OCI-LY3 (cell line): ENCODE measurements around the gene CD84.

Source experiments
- H2AFZ ChIP-seq: fragments of 200-600, 300-600 bp; shearing (Covaris generic); 2 replicates; pipeline ENCODE4 v1.6.0; 2014; ENCODE audit warnings: antibody characterized with exemption, low read depth, low read length
- H3K27ac ChIP-seq: fragments of 200-600, 300-600 bp; sonication (generic); 2 replicates; pipeline ENCODE4 v1.5.1; 2014; ENCODE audit warnings: mild to moderate bottlenecking, low read length, moderate library complexity, mixed read lengths
- H3K27me3 ChIP-seq: fragments of 200-600, 300-600 bp; sonication (generic); 2 replicates; pipeline ENCODE4 v1.6.1; 2014; ENCODE audit warnings: low read depth, low read length, mixed read lengths
- H3K36me3 ChIP-seq: fragments of 200-600, 300-600 bp; sonication (generic); replicated peaks from 2 replicates; pipeline ENCODE3; 2014; ENCODE audit warnings: low read depth, low read length, mixed read lengths
- H3K4me1 ChIP-seq: fragments of 300-600, 200-600 bp; sonication (generic); 2 replicates; pipeline ENCODE4 v1.6.1; 2014; ENCODE audit warnings: low read length, mixed read lengths
- H3K4me2 ChIP-seq: fragments of 200-600, 300-600 bp; sonication (generic); 2 replicates; pipeline ENCODE4 v1.6.1; 2014; ENCODE audit warnings: low read length, mixed read lengths
- H3K4me3 ChIP-seq: fragments of 300-600, 200-600 bp; sonication (generic); 2 replicates; pipeline ENCODE4 v1.5.1; 2014; ENCODE audit warnings: antibody characterized with exemption, mild to moderate bottlenecking, low read length, moderate library complexity
- H3K79me2 ChIP-seq: fragments of 300-600, 200-600 bp; shearing (Covaris generic); 2 replicates; pipeline ENCODE4 v1.6.1; 2014; ENCODE audit warnings: mild to moderate bottlenecking, low read length, mixed read lengths
- H3K9ac ChIP-seq: fragments of 300-600, 200-600 bp; shearing (Covaris generic); 2 replicates; pipeline ENCODE4 v1.6.0; 2014; ENCODE audit warnings: mild to moderate bottlenecking, low read length, moderate library complexity
- H3K9me3 ChIP-seq: fragments of 200-600, 300-600 bp; shearing (Covaris generic); 2 replicates; pipeline ENCODE4 v1.6.1; 2014; ENCODE audit warnings: low read length, mixed read lengths; ENCODE audit not compliant: insufficient read depth
- H4K20me1 ChIP-seq: fragments of 200-600, 300-600 bp; sonication (generic); 2 replicates; pipeline ENCODE4 v1.6.1; 2016; ENCODE audit warnings: low read length, mixed read lengths; ENCODE audit not compliant: insufficient read depth
- EZH2phosphoT487 ChIP-seq: fragments of 200-600 bp; shearing (Covaris generic); IDR thresholded peaks from 2 replicates; pipeline ENCODE4 v1.6.1; 2018; ENCODE audit warnings: antibody characterized with exemption, mixed run types, low read depth
- TF ChIP-seq, protein P1 (sequence below): fragments of 200-600, 300-600 bp; sonication (generic); IDR thresholded peaks from 2 replicates; pipeline ENCODE4 v1.5.1; 2014; ENCODE audit warnings: antibody characterized with exemption, low read length, low read depth

Gene CD84

DNA sequence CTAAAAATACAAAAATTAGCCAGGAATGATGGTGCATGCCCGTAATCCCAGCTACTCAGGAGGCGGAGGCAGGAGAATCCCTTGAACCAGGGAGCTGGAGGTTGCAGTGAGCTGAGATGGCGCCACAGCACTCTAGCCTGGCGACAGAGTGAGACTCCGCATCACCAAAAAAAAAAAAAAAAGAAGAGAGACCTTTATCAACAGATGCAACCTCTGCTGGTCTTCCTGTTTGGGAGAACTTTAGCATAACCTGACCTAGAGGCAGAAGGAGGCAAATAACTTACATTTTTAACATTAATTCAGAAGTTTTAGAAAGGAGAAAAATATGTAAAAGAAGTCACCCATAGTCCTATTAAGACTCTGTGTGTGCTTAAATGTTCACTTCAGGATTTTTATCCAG lies 35.1 kb upstream of the CD84 start:
- Histone ChIP-seq H3K4me2 (no peak overlapping the region), H3K9ac (no peak overlapping the region), H4K20me1 (no peaks in the 10 kb centered on the region), H3K4me3 (no peak overlapping the region), H3K36me3 (no peaks in the 10 kb centered on the region), H3K27me3 (peaks cover 9% of the 10 kb centered on the region; the same call in 1 of the 2 replicates), H3K79me2 (no peaks in the 10 kb centered on the region), H3K9me3 (no peaks in the 10 kb centered on the region), H3K4me1 (peaks cover 30% of the 10 kb centered on the region), H2AFZ (no peak overlapping the region), H3K27ac (no peak overlapping the region)
- TF ChIP-seq EZH2phosphoT487, result no peak
- TF ChIP-seq, protein P1, sequence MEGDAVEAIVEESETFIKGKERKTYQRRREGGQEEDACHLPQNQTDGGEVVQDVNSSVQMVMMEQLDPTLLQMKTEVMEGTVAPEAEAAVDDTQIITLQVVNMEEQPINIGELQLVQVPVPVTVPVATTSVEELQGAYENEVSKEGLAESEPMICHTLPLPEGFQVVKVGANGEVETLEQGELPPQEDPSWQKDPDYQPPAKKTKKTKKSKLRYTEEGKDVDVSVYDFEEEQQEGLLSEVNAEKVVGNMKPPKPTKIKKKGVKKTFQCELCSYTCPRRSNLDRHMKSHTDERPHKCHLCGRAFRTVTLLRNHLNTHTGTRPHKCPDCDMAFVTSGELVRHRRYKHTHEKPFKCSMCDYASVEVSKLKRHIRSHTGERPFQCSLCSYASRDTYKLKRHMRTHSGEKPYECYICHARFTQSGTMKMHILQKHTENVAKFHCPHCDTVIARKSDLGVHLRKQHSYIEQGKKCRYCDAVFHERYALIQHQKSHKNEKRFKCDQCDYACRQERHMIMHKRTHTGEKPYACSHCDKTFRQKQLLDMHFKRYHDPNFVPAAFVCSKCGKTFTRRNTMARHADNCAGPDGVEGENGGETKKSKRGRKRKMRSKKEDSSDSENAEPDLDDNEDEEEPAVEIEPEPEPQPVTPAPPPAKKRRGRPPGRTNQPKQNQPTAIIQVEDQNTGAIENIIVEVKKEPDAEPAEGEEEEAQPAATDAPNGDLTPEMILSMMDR, result no peak

DNA sequence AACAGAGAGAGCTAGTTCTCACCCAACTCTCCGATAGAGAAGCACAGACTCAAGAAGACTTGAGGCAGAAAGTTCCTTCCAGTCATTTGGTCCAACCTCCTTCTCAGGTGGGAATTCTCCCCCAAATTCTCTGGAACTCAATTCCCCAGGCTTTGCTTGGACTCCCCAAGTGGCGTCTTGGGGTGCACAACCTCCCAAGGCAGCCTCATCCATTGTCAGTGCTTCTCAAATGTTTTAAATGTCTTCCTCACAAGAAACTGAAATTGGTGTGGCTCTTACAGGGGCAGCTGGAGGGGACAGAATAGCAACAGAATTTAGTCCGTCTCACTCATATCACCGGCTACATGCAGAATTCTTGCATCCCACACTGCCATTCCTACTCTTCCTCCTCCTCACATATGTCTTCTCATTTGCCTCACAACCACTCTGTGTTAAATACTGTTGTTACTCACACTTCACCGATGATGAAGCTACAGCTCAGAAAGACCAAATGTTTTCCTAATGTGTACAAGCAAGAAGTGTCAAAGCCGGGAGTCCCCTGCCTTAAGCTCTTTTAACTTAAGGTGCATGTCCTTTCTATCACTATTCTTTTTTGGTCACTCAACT lies 33.4 kb upstream of the CD84 start:
- Histone ChIP-seq H4K20me1 (no peaks in the 10 kb centered on the region), H3K36me3 (no peaks in the 10 kb centered on the region), H3K27ac (no peak overlapping the region), H3K4me3 (no peak overlapping the region), H3K79me2 (no peaks in the 10 kb centered on the region), H2AFZ (no peak overlapping the region), H3K27me3 (peaks cover 9% of the 10 kb centered on the region; the same call in 1 of the 2 replicates), H3K9ac (no peak overlapping the region), H3K4me2 (no peak overlapping the region), H3K9me3 (no peaks in the 10 kb centered on the region), H3K4me1 (peaks cover 40% of the 10 kb centered on the region)
- TF ChIP-seq, protein P1, result no peak
- TF ChIP-seq EZH2phosphoT487, result no peak

DNA sequence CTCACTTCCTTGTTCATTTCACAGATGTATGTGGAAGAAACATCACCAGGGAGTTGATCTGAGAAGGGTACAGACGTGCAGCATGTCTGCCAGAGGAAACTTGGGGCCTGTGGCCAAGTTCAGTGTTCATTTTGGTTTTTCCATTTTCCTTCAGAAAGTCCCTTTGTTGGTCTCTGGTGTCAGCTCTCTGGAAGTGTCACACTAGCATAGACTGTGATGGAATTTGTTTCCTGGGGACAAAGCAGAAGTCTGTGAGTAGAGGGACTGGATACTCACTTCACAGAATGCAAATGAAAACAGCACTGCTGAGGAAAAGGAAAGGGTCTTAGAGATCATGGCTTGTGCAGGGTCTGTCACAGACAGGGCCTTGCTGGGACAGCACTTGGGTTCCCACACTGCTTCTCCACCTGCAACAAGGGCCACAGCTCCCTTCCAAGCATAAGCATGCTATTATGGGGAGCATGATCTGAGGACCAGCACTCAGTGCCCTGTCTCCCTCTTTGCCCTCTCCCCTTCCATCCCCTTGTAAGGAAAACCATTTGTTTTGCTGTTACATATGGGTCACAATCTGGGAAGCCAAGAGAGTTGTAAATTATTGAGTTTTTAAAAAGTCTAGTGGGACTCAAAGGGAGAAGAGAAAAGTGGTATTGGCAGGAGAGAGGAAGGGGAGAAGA lies 31.4 kb upstream of the CD84 start:
- H3K4me2 ChIP-seq, result peak overlapping the region; percentile 32
- H3K9ac ChIP-seq, result 0 out of 2 replicates have a peak overlapping the region, but pooled peaks have one; percentile 8
- H4K20me1 ChIP-seq, result no peaks in the 10 kb centered on the region
- no peak overlapping the region for H3K4me3 ChIP-seq
- peak overlapping the region; percentile 24 for H2AFZ ChIP-seq
- no peaks in the 10 kb centered on the region for H3K9me3 ChIP-seq
- H3K4me1 ChIP-seq, result peaks cover 56% of the 10 kb centered on the region
- H3K79me2 ChIP-seq, result no peaks in the 10 kb centered on the region
- H3K27me3 ChIP-seq, result peaks cover 9% of the 10 kb centered on the region; the same call in 1 of the 2 replicates
- no peaks in the 10 kb centered on the region for H3K36me3 ChIP-seq
- H3K27ac ChIP-seq, result peak overlapping the region; percentile 21
- no peak for TF ChIP-seq EZH2phosphoT487
- TF ChIP-seq, protein P1, result no peak

DNA sequence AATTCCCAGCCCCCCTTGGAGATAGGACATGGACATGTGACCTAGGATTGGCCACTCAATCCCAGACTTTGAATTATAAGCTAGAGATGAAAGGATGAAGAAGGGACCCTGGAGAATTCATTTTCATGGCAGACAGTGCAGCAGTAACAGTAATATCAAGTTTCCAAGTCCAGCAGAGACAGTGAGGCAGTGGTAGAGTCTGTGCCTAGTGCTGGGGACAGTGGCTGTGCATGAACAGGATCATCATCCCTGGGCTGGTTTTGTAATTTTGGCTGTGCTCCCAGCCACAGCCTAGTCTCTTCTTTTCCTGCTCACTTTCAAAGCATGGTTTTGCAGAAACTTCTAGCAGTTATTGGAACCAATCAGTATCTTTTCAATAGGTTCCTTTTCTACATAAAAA lies 29.6 kb upstream of the CD84 start:
- Histone ChIP-seq H3K27me3 (peaks cover 9% of the 10 kb centered on the region; the same call in 1 of the 2 replicates), H3K79me2 (no peaks in the 10 kb centered on the region), H3K36me3 (no peaks in the 10 kb centered on the region), H3K4me1 (peaks cover 56% of the 10 kb centered on the region), H3K27ac (no peak overlapping the region), H4K20me1 (no peaks in the 10 kb centered on the region), H3K9ac (no peak overlapping the region), H3K9me3 (no peaks in the 10 kb centered on the region), H3K4me2 (no peak overlapping the region), H2AFZ (no peak overlapping the region), H3K4me3 (no peak overlapping the region)
- TF ChIP-seq, protein P1, result no peak
- TF ChIP-seq EZH2phosphoT487, result no peak
